K562 (cell line): ENCODE results near the gene ZNF69. TPM values are rescaled to one million over a fixed set of nuclear protein-coding genes. Genes with fewer than 3 reads are reported as not detected.

Experiments used
- DMBX1 ChIP-seq: fragments of 250-450 bp; sonication (Bioruptor Pico); IDR thresholded peaks from 2 replicates; pipeline ENCODE4 v1.8.0; 2022; ENCODE audit warnings: inconsistent platforms, mild to moderate bottlenecking, moderate library complexity, borderline replicate concordance
- ELF2 ChIP-seq: fragments of 250-450 bp; sonication (Bioruptor Pico); IDR thresholded peaks from 2 replicates; pipeline ENCODE4 v1.5.0; 2021; ENCODE audit warnings: mild to moderate bottlenecking
- GABPA ChIP-seq: fragments of 200-800 bp; sonication (Bioruptor generic); conservative IDR thresholded peaks from 2 replicates; pipeline ENCODE4 v1.6.1; 2016; ENCODE audit warnings: low read depth, missing genetic modification characterization, missing compliant biosample characterization
- NELFE ChIP-seq: IDR thresholded peaks from 2 replicates; pipeline ENCODE4 v1.6.1; 2011; ENCODE audit warnings: mild to moderate bottlenecking; ENCODE audit not compliant: insufficient read depth, insufficient read length
- NFYB ChIP-seq: IDR thresholded peaks from 2 replicates; pipeline ENCODE4 v1.6.1; 2011; ENCODE audit warnings: mild to moderate bottlenecking, moderate library complexity; ENCODE audit not compliant: insufficient read length; ENCODE audit errors: extremely low read depth
- RB1 ChIP-seq: fragments of 450-650 bp; IDR thresholded peaks from 2 replicates; pipeline ENCODE4 v1.6.1; 2017; ENCODE audit warnings: low read depth, mild to moderate bottlenecking
- STAT5A ChIP-seq: IDR thresholded peaks from 2 replicates; pipeline ENCODE4 v1.6.1; 2012; ENCODE audit warnings: low read length, inconsistent platforms, borderline replicate concordance
- ZFX ChIP-seq: sonication (generic); formaldehyde crosslinking; IDR thresholded peaks from 2 replicates; pipeline ENCODE4 v1.8.0; 2022; ENCODE audit warnings: mild to moderate bottlenecking, missing genetic modification reagents, moderate library complexity
- ZNF699 ChIP-seq: fragments of 250-450 bp; sonication (Bioruptor Pico); IDR thresholded peaks from 2 replicates; pipeline ENCODE4 v1.8.0; 2021; ENCODE audit warnings: mild to moderate bottlenecking, moderate library complexity; ENCODE audit not compliant: insufficient replicate concordance
- polyA plus RNA-seq, 8 experiments: library from polyadenylated mRNA; depleted of rRNA in 4 of 8; stranded (reverse) in 5 of 8; unstranded in 3 of 8; fragments of >200 nt; fragmentation: Nextera tagmentation in 2 of 8; fragmentation: Illumina TruSeq in 1 of 8; extraction: Ambion mirVana in 2 of 8; extraction: Trizol in 1 of 8; gene quantifications; 2 replicates each; pipeline versions ENCODE4 v1.2.1 to v1.2.3, GENCODE V29; 2011 to 2014; ENCODE audit warnings: inconsistent platforms in 1 of 8, missing spikeins in 1 of 8
- total RNA-seq, 7 experiments: library from RNA; depleted of rRNA in 6 of 7; stranded (reverse); fragments of >200 nt in 6 of 7; fragmentation: Illumina TruSeq in 2 of 7; extraction: Trizol in 2 of 7; gene quantifications; 2 replicates each; pipeline versions ENCODE4 v1.2.1 to v1.2.3, GENCODE V29; 2011 to 2021; ENCODE audit warnings: low replicate concordance in 1 of 7
- TF ChIP-seq, protein P1 (sequence below), 2 experiments: fragments of 450-650 bp; IDR thresholded peaks; 2 replicates each; pipeline ENCODE4 v1.6.1; 2016; ENCODE audit warnings: mild to moderate bottlenecking in 2 of 2, borderline replicate concordance in 1 of 2, low read depth in 1 of 2, moderate library complexity in 1 of 2
- TF ChIP-seq, protein P2 (sequence below), 3 experiments: IDR thresholded peaks in 2 of 3; conservative IDR thresholded peaks in 1 of 3; 2 replicates each; pipeline ENCODE4 v1.5.1; 2011 to 2012; ENCODE audit warnings: low read length in 3 of 3, mild to moderate bottlenecking in 3 of 3, control low read depth in 2 of 3, improper control_type of control experiment in 1 of 3, inconsistent platforms in 1 of 3, low read depth in 1 of 3, mixed read lengths in 1 of 3, moderate library complexity in 1 of 3; ENCODE audit not compliant: insufficient read depth in 2 of 3
- TF ChIP-seq, protein P3 (sequence below): sonication (generic); formaldehyde crosslinking; IDR thresholded peaks from 2 replicates; pipeline ENCODE4 v1.8.1; 2022; ENCODE audit warnings: missing genetic modification reagents
- TF ChIP-seq, protein P4 (sequence below): fragments of 450-650 bp; IDR thresholded peaks from 2 replicates; pipeline ENCODE4 v1.6.1; 2016

Gene ZNF69
- total and polyA plus RNA-seq, 9 of the 15 experiments (the other 6 are each of a cell fraction or from before 2014, with no cell fraction given) = 2.3 to 5.4 (median 3.6) TPM

GRCh38 chr19:11887611-11888531, at the start of gene ZNF69 (continued):
- 0 out of 2 replicates have a peak, but pooled peaks have one; percentile 9 for TF ChIP-seq GABPA (tag)
- TF ChIP-seq, protein P1, sequence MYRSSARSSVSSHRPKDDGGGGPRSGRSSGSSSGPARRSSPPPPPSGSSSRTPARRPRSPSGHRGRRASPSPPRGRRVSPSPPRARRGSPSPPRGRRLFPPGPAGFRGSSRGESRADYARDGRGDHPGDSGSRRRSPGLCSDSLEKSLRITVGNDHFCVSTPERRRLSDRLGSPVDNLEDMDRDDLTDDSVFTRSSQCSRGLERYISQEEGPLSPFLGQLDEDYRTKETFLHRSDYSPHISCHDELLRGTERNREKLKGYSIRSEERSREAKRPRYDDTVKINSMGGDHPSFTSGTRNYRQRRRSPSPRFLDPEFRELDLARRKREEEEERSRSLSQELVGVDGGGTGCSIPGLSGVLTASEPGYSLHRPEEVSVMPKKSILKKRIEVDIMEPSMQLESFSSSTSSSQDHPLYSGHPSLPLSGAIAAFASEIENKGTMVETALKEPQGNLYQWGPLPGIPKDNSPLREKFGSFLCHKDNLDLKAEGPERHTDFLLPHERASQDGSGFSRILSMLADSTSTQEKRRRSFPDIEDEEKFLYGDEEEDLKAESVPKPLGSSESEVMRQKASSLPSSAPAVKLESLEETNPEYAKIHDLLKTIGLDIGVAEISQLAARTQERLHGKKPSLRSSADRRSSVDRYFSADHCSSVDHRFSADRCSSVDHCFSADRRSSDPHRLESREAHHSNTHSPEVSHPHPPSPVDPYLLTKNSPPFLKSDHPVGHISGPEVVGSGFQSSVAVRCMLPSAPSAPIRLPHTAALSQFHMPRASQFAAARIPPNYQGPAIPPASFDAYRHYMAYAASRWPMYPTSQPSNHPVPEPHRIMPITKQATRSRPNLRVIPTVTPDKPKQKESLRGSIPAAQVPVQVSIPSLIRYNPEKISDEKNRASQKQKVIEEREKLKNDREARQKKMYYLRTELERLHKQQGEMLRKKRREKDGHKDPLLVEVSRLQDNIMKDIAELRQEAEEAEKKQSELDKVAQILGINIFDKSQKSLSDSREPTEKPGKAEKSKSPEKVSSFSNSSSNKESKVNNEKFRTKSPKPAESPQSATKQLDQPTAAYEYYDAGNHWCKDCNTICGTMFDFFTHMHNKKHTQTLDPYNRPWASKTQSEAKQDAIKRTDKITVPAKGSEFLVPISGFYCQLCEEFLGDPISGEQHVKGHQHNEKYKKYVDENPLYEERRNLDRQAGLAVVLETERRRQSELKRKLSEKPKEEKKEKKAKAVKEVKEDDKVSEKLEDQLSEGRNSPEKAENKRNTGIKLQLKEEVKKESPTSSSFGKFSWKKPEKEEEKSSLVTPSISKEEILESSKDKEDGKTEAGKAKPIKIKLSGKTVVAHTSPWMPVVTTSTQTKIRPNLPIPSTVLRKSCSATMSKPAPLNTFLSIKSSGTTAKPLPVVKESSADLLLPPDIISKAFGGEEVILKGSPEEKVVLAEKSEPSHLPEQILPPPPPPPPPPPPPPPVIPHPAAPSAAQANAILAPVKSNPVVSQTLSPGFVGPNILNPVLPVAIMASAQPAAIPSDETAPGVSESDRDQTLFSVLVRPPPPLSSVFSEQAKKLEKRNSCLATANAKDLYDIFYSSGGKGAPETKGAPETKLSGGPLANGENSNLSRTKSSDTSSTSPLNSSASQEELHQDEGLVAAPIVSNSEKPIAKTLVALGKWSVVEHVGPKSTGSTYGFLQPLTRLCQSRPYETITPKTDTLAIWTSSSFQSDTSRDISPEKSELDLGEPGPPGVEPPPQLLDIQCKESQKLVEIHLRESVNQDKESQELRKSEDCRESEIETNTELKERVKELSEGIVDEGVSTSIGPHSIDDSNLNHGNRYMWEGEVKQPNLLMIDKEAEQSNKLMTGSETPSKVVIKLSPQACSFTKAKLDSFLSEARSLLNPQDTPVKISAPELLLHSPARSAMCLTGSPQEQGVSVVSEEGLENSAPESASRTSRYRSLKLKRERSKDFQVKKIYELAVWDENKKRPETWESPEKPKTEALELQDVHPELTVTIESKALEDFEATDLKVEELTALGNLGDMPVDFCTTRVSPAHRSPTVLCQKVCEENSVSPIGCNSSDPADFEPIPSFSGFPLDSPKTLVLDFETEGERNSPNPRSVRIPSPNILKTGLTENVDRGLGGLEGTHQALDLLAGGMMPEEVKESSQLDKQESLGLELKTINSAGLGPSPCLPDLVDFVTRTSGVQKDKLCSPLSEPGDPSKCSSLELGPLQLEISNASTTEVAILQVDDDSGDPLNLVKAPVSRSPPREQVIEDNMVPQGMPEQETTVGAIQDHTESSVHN (IDR thresholded peaks at IDR 0.05; ENCODE audit: borderline replicate concordance in 1 of 2, low read depth in 1 of 2) = no peak
- peak; percentile 87 for TF ChIP-seq NFYB
- no peak for TF ChIP-seq NELFE
- no peak for TF ChIP-seq DMBX1 (CRISPR knock-in tag)
- TF ChIP-seq, protein P2, sequence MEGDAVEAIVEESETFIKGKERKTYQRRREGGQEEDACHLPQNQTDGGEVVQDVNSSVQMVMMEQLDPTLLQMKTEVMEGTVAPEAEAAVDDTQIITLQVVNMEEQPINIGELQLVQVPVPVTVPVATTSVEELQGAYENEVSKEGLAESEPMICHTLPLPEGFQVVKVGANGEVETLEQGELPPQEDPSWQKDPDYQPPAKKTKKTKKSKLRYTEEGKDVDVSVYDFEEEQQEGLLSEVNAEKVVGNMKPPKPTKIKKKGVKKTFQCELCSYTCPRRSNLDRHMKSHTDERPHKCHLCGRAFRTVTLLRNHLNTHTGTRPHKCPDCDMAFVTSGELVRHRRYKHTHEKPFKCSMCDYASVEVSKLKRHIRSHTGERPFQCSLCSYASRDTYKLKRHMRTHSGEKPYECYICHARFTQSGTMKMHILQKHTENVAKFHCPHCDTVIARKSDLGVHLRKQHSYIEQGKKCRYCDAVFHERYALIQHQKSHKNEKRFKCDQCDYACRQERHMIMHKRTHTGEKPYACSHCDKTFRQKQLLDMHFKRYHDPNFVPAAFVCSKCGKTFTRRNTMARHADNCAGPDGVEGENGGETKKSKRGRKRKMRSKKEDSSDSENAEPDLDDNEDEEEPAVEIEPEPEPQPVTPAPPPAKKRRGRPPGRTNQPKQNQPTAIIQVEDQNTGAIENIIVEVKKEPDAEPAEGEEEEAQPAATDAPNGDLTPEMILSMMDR (IDR thresholded peaks at IDR 0.05 in 2 of 3, conservative IDR thresholded peaks at IDR 0.05 in 1 of 3; ENCODE audit: insufficient read depth in 2 of 3, low read depth in 1 of 3, low read length in 3 of 3) = peak in 2 of 3 experiments; percentile 42 to 48; a peak in 4 of 6 replicates
- no peak for TF ChIP-seq ZNF699 (CRISPR knock-in tag)
- TF ChIP-seq RB1 = 0 out of 2 replicates have a peak, but pooled peaks have one; percentile 19
- TF ChIP-seq, protein P3, sequence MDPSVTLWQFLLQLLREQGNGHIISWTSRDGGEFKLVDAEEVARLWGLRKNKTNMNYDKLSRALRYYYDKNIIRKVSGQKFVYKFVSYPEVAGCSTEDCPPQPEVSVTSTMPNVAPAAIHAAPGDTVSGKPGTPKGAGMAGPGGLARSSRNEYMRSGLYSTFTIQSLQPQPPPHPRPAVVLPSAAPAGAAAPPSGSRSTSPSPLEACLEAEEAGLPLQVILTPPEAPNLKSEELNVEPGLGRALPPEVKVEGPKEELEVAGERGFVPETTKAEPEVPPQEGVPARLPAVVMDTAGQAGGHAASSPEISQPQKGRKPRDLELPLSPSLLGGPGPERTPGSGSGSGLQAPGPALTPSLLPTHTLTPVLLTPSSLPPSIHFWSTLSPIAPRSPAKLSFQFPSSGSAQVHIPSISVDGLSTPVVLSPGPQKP (CRISPR knock-in tag) = no peak
- no peak for TF ChIP-seq STAT5A
- TF ChIP-seq, protein P4, sequence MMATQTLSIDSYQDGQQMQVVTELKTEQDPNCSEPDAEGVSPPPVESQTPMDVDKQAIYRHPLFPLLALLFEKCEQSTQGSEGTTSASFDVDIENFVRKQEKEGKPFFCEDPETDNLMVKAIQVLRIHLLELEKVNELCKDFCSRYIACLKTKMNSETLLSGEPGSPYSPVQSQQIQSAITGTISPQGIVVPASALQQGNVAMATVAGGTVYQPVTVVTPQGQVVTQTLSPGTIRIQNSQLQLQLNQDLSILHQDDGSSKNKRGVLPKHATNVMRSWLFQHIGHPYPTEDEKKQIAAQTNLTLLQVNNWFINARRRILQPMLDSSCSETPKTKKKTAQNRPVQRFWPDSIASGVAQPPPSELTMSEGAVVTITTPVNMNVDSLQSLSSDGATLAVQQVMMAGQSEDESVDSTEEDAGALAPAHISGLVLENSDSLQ = peak; percentile 98
- no peak for TF ChIP-seq ELF2 (CRISPR knock-in tag)
- TF ChIP-seq ZFX = peak; percentile 71
